ENCODE results near the gene WDR64. TPM values are rescaled to one million over a fixed set of nuclear protein-coding genes. Genes with fewer than 3 reads are reported as not detected.

Gene WDR64
- total RNA-seq, 6 donors from 2014 or later, result 0.20 TPM; not detected in 5

GRCh38 chr1:241767737-241768136 is 115.7 kb downstream of the WDR64 start:
- DNase-seq (no peak), ATAC-seq (ENCODE audit: low FRiP score in 2 of 2) (no peak)
- H3K27me3 ChIP-seq, result no peaks in the 10 kb centered on the region
- no peaks in the 10 kb centered on the region for H3K9me3 ChIP-seq
- no peaks in the 10 kb centered on the region for H3K4me1 ChIP-seq
- H3K36me3 ChIP-seq, result no peaks in the 10 kb centered on the region
- no peak overlapping the region for H3K27ac ChIP-seq
- H3K4me3 ChIP-seq, result no peak overlapping the region
- WGBS, 2 donors, result 49 to 54% methylated on average over 2 of the region's 2 CpGs
- TF ChIP-seq POLR2AphosphoS5 (IDR thresholded peaks at IDR 0.05) (no peak), CTCF (IDR thresholded peaks at IDR 0.05) (no peak), POLR2A (IDR thresholded peaks at IDR 0.05) (no peak), EP300 (IDR thresholded peaks at IDR 0.05) (no peak)

GRCh38 chr1:241770115-241770514 is 118.0 kb downstream of the WDR64 start:
- WGBS, 2 donors, result 10 to 43% methylated on average over 1 of the region's 1 CpG
- TF ChIP-seq POLR2AphosphoS5 (IDR thresholded peaks at IDR 0.05) (no peak), CTCF (IDR thresholded peaks at IDR 0.05) (no peak), EP300 (IDR thresholded peaks at IDR 0.05) (no peak), POLR2A (IDR thresholded peaks at IDR 0.05) (no peak)
- no peaks in the 10 kb centered on the region for H3K4me1 ChIP-seq
- H3K27me3 ChIP-seq, result no peaks in the 10 kb centered on the region
- no peaks in the 10 kb centered on the region for H3K9me3 ChIP-seq
- ATAC-seq (ENCODE audit: low FRiP score in 2 of 2) (no peak), DNase-seq (no peak)
- no peak overlapping the region for H3K27ac ChIP-seq
- H3K36me3 ChIP-seq, result no peaks in the 10 kb centered on the region
- no peak overlapping the region for H3K4me3 ChIP-seq

DNA sequence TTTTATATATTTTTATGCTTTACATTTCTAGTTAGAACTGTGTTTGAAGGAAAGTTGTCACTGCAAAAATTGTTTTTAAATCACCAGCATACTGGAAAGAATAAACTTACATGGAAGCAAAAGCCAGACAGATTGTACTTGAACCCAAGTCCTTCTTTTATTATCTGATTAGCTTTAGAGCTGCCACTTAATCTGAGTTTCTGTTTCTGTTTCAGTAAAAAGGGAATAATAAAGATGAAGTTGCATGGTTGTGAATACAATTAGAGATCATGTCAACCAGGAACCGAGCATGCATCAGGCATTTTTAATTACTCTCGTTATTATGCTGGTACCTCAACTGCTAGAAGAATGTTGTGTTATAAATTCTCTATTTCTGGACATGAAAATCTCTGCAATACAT is 119.0 kb downstream of the WDR64 start:
- H3K4me1 ChIP-seq, result no peaks in the 10 kb centered on the region
- WGBS, 2 donors, result 84% methylated on average over 2 of the region's 2 CpGs
- no peak for ATAC-seq (ENCODE audit: low FRiP score in 2 of 2)
- no peak overlapping the region for H3K27ac ChIP-seq
- H3K27me3 ChIP-seq, result no peaks in the 10 kb centered on the region
- H3K4me3 ChIP-seq, result no peak overlapping the region
- H3K36me3 ChIP-seq, result no peaks in the 10 kb centered on the region
- H3K9me3 ChIP-seq, result no peaks in the 10 kb centered on the region
- TF ChIP-seq POLR2A (IDR thresholded peaks at IDR 0.05), result no peak
- TF ChIP-seq EP300 (IDR thresholded peaks at IDR 0.05), result no peak
- no peak for TF ChIP-seq POLR2AphosphoS5 (IDR thresholded peaks at IDR 0.05)
- no peak for TF ChIP-seq CTCF (IDR thresholded peaks at IDR 0.05)
- no peak for DNase-seq

DNA sequence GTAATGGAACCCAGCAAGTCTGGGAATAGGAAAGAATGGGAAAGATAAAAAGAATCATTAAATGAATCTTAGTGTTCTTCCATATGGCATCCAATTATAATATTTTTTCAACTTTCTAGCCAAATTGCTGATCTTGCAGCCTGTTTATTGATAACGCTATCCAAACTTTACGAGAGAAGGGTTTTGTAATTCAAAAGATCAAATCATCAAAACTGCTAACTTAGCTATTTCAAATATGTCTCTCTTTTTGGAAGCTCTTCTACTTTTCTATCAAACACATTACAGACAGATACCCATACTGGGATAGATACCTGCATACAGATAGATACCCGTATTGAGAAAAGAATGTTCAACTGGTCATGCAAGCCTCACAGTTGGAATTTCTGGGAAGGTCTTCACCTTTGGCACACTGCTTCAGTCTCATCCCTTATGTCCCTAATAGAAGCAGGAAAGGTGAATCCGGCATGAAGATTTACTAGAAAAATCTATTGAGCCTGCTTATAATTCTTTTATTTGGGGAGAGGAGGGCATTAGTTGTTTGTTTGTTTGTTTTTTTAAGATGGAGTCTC is 120.9 kb downstream of the WDR64 start:
- Histone ChIP-seq H3K9me3 (no peaks in the 10 kb centered on the region), H3K36me3 (no peaks in the 10 kb centered on the region), H3K4me3 (no peak overlapping the region), H3K4me1 (no peaks in the 10 kb centered on the region), H3K27ac (no peak overlapping the region), H3K27me3 (no peaks in the 10 kb centered on the region)
- no peak for DNase-seq
- whole genome bisulfite sequencing, 2 donors, result 91 to 93% methylated on average over 4 of the region's 4 CpGs
- ATAC-seq (ENCODE audit: low FRiP score in 2 of 2), result no peak
- TF ChIP-seq POLR2AphosphoS5 (IDR thresholded peaks at IDR 0.05) (no peak), EP300 (IDR thresholded peaks at IDR 0.05) (no peak), POLR2A (IDR thresholded peaks at IDR 0.05) (no peak), CTCF (IDR thresholded peaks at IDR 0.05) (no peak)

- 58 to 59% methylated on average over 4 of the region's 4 CpGs for WGBS, 2 donors
- ATAC-seq (ENCODE audit: low FRiP score in 2 of 2) (no peak), DNase-seq (no peak)
- no peaks in the 10 kb centered on the region for H3K9me3 ChIP-seq
- no peaks in the 10 kb centered on the region for H3K4me1 ChIP-seq
- no peak overlapping the region for H3K4me3 ChIP-seq
- H3K27ac ChIP-seq, result no peak overlapping the region
- TF ChIP-seq POLR2AphosphoS5 (IDR thresholded peaks at IDR 0.05), result no peak
- TF ChIP-seq CTCF (IDR thresholded peaks at IDR 0.05), result no peak
- no peak for TF ChIP-seq EP300 (IDR thresholded peaks at IDR 0.05)
- no peak for TF ChIP-seq POLR2A (IDR thresholded peaks at IDR 0.05)
- no peaks in the 10 kb centered on the region for H3K27me3 ChIP-seq
- H3K36me3 ChIP-seq, result no peaks in the 10 kb centered on the region
Measured at GRCh38 chr1:241773991-241774390, 121.9 kb downstream of the WDR64 start.

Measured in upper lobe of left lung (tissue), 6 donors.